Stomach (tissue), 4 donors: ENCODE data around the gene TFRC.
"Not testable (repeated sequence)": the region's sequence is repeated elsewhere in the genome, so short reads cannot be mapped to it uniquely, and the experiment has no call there.

Experiments used
- CTCF ChIP-seq, 7 experiments: fragments of 450-650 bp in 4 of 7; fragments of 200-600 bp in 3 of 7; sonication (generic) in 3 of 7; IDR thresholded peaks; one replicate each; pipeline ENCODE4 v1.5.1; 2016 to 2019; ENCODE audit warnings: antibody characterized with exemption in 7 of 7, control low read depth in 2 of 7, mild to moderate bottlenecking in 1 of 7
- EP300 ChIP-seq: sonication (generic); formaldehyde crosslinking; IDR thresholded peaks from one replicate; pipeline ENCODE4 v1.6.1; 2017; ENCODE audit warnings: antibody characterized with exemption
- POLR2A ChIP-seq, 4 donors: fragments of 450-650 bp; IDR thresholded peaks; one replicate each; pipeline ENCODE4 v1.6.1; 2016; ENCODE audit warnings: antibody characterized with exemption in 4 of 4, control low read depth in 2 of 4, mild to moderate bottlenecking in 1 of 4, moderate library complexity in 1 of 4
- POLR2AphosphoS5 ChIP-seq, 3 donors: sonication (generic); formaldehyde crosslinking; IDR thresholded peaks; one replicate each; pipeline ENCODE4 v1.6.1; 2016; ENCODE audit warnings: antibody characterized with exemption in 3 of 3

DNA sequence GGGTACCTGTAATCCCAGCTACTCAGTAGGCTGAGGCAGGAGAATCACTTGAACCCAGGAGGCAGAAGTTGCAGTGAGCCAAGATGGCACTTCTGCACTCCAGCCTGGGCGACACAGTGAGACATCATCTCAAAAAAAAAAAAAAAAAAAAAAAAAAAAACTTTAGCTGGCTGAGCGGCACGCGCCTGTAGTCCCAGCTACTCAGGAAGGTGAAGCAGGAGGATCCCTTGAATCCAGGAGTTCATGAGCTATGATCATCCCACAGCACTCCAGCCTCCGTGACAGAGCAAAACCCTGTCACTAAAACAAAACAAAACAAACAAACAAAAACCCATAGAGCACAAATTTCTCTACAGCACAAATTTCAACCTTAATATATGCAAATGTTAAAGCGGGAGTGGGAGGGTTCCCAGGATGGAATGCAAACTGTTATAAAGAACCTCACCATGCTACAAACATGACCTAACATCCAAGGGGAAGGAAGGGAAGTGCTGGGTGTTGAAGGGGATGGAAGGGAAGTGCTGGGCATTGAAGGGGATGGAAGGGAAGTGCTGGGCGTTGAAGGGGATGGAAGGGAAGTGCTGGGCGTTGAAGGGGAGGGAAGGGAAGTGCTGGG is 16.6 kb upstream of the TFRC start:
- not testable (repeated sequence) for TF ChIP-seq CTCF (IDR thresholded peaks at IDR 0.05); POLR2A (IDR thresholded peaks at IDR 0.05); POLR2AphosphoS5 (IDR thresholded peaks at IDR 0.05); EP300
